WTC11 (cell line): ENCODE data around the gene ACBD5. TPM values are rescaled to one million over a fixed set of nuclear protein-coding genes. Genes with fewer than 3 reads are reported as not detected.

Experiments
- ATAC-seq: fragments of 200-7000 bp; cut with Tn5 transposase; 2 replicates; pipeline ENCODE4 v1.10.0; 2021; ENCODE audit warnings: mild to moderate bottlenecking, moderate library complexity
- CTCF ChIA-PET: fragments of 300-600 bp; sonication (Branson Sonifier 250); formaldehyde crosslinking; loops from one replicate; lab custom pipeline; 2021; ENCODE audit warnings: antibody characterized with exemption; lab: Charles Lee
- POLR2A ChIA-PET: fragments of 350-600 bp; sonication (Branson Sonifier 250); formaldehyde crosslinking; loops from one replicate; lab custom pipeline; 2021; ENCODE audit warnings: antibody characterized with exemption; lab: Charles Lee
- DNase-seq: peaks from one replicate; pipeline ENCODE4 v3.0.0; 2021; ENCODE audit warnings: low spot score
- H3K27ac Mint-ChIP-seq: 2 replicates; pipeline ENCODE4 v1.8.0; 2021; ENCODE audit warnings: mixed read lengths
- H3K27me3 Mint-ChIP-seq: 2 replicates; pipeline ENCODE4 v1.8.0; 2021; ENCODE audit warnings: low read depth, mild to moderate bottlenecking, moderate library complexity, mixed read lengths
- H3K36me3 Mint-ChIP-seq: 2 replicates; pipeline ENCODE4 v1.8.0; 2021; ENCODE audit warnings: mixed read lengths
- H3K4me1 Mint-ChIP-seq: 2 replicates; pipeline ENCODE4 v1.8.0; 2022; ENCODE audit warnings: mixed read lengths
- H3K4me3 Mint-ChIP-seq: 2 replicates; pipeline ENCODE4 v1.8.0; 2021; ENCODE audit warnings: mild to moderate bottlenecking, moderate library complexity, mixed read lengths
- H3K9me3 Mint-ChIP-seq: 2 replicates; pipeline ENCODE4 v1.8.0; 2021; ENCODE audit warnings: mixed read lengths
- CBFB ChIP-seq: sonication (generic); formaldehyde crosslinking; IDR thresholded peaks from 2 replicates; pipeline ENCODE4 v1.8.1; 2022; ENCODE audit warnings: mild to moderate bottlenecking, low read depth, missing genetic modification reagents
- ELF4 ChIP-seq: sonication (generic); formaldehyde crosslinking; IDR thresholded peaks from 2 replicates; pipeline ENCODE4 v1.8.1; 2022; ENCODE audit warnings: low read depth, mild to moderate bottlenecking, moderate library complexity, missing genetic modification reagents
- GRHL2 ChIP-seq: fragments of 250-450 bp; sonication (Bioruptor Pico); IDR thresholded peaks from 2 replicates; pipeline ENCODE4 v1.8.0; 2022; ENCODE audit warnings: mild to moderate bottlenecking, moderate library complexity; ENCODE audit not compliant: insufficient replicate concordance, severe bottlenecking
- IRF2 ChIP-seq: sonication (generic); formaldehyde crosslinking; IDR thresholded peaks from 2 replicates; pipeline ENCODE4 v1.8.0; 2022; ENCODE audit warnings: low read depth, missing genetic modification reagents, borderline replicate concordance
- MYBL2 ChIP-seq: sonication (generic); formaldehyde crosslinking; IDR thresholded peaks from 2 replicates; pipeline ENCODE4 v1.8.1; 2023; ENCODE audit warnings: mild to moderate bottlenecking, moderate library complexity, missing genetic modification reagents
- NFATC4 ChIP-seq: fragments of 250-450 bp; sonication (Bioruptor Pico); IDR thresholded peaks from 2 replicates; pipeline ENCODE4 v1.9.0; 2021; ENCODE audit warnings: mild to moderate bottlenecking
- NR1H2 ChIP-seq: sonication (generic); formaldehyde crosslinking; IDR thresholded peaks from 2 replicates; pipeline ENCODE4 v1.9.0; 2021; ENCODE audit warnings: mild to moderate bottlenecking, moderate library complexity, missing genetic modification reagents
- PRRX2 ChIP-seq: fragments of 250-450 bp; sonication (Bioruptor Pico); IDR thresholded peaks from 2 replicates; pipeline ENCODE4 v1.8.0; 2021; ENCODE audit warnings: mild to moderate bottlenecking
- RELA ChIP-seq: sonication (generic); formaldehyde crosslinking; IDR thresholded peaks from 2 replicates; pipeline ENCODE4 v1.8.1; 2022; ENCODE audit warnings: missing genetic modification reagents, mild to moderate bottlenecking, borderline replicate concordance
- ZNF219 ChIP-seq: sonication (generic); formaldehyde crosslinking; IDR thresholded peaks from 2 replicates; pipeline ENCODE4 v1.8.0; 2023; ENCODE audit warnings: missing genetic modification reagents, mild to moderate bottlenecking, borderline replicate concordance
- ZNF416 ChIP-seq: fragments of 250-450 bp; sonication (Bioruptor Pico); IDR thresholded peaks from 2 replicates; pipeline ENCODE4 v1.9.0; 2021; ENCODE audit warnings: mild to moderate bottlenecking, inconsistent platforms
- ZNF423 ChIP-seq: fragments of 250-450 bp; sonication (Bioruptor Pico); IDR thresholded peaks from 2 replicates; pipeline ENCODE4 v2.1.2; 2022; ENCODE audit warnings: mild to moderate bottlenecking, moderate library complexity
- total RNA-seq: library from RNA; stranded (reverse); gene quantifications from 3 replicates; pipeline ENCODE4 v1.2.3, GENCODE V29; 2021
- TF ChIP-seq, protein P1 (sequence below): sonication (generic); formaldehyde crosslinking; IDR thresholded peaks from 2 replicates; pipeline ENCODE4 v1.8.1; 2023; ENCODE audit warnings: mild to moderate bottlenecking, missing genetic modification reagents, moderate library complexity
- TF ChIP-seq, protein P2 (sequence below): sonication (generic); formaldehyde crosslinking; IDR thresholded peaks from 2 replicates; pipeline ENCODE4 v1.8.0; 2022; ENCODE audit warnings: mild to moderate bottlenecking, missing genetic modification reagents
- TF ChIP-seq, protein P3 (sequence below): sonication (generic); formaldehyde crosslinking; IDR thresholded peaks from 2 replicates; pipeline ENCODE4 v1.8.1; 2023; ENCODE audit warnings: mild to moderate bottlenecking, missing genetic modification reagents
- TF ChIP-seq, protein P4 (sequence below): fragments of 250-450 bp; sonication (Bioruptor Pico); conservative IDR thresholded peaks from 2 replicates; pipeline ENCODE4 v1.9.0; 2021; ENCODE audit warnings: mild to moderate bottlenecking
- TF ChIP-seq, protein P5 (sequence below): sonication (generic); formaldehyde crosslinking; IDR thresholded peaks from 2 replicates; pipeline ENCODE4 v1.8.1; 2023; ENCODE audit warnings: mild to moderate bottlenecking, moderate library complexity, missing genetic modification reagents
- TF ChIP-seq, protein P6 (sequence below): sonication (generic); formaldehyde crosslinking; IDR thresholded peaks from 2 replicates; pipeline ENCODE4 v1.8.1; 2022; ENCODE audit warnings: low read depth, missing genetic modification reagents, borderline replicate concordance
- TF ChIP-seq, protein P7 (sequence below): fragments of 250-450 bp; sonication (Bioruptor Pico); IDR thresholded peaks from 2 replicates; pipeline ENCODE4 v1.8.0; 2021; ENCODE audit warnings: mild to moderate bottlenecking
- TF ChIP-seq, protein P8 (sequence below): sonication (generic); formaldehyde crosslinking; IDR thresholded peaks from 2 replicates; pipeline ENCODE4 v1.8.0; 2023; ENCODE audit warnings: missing genetic modification reagents
- TF ChIP-seq, protein P9 (sequence below): sonication (generic); formaldehyde crosslinking; IDR thresholded peaks from 2 replicates; pipeline ENCODE4 v1.8.1; 2022; ENCODE audit warnings: mild to moderate bottlenecking, moderate library complexity, missing genetic modification reagents

The ACBD5 gene
- total RNA-seq, 1 experiment from 2014 or later, result 18.1 TPM

DNA sequence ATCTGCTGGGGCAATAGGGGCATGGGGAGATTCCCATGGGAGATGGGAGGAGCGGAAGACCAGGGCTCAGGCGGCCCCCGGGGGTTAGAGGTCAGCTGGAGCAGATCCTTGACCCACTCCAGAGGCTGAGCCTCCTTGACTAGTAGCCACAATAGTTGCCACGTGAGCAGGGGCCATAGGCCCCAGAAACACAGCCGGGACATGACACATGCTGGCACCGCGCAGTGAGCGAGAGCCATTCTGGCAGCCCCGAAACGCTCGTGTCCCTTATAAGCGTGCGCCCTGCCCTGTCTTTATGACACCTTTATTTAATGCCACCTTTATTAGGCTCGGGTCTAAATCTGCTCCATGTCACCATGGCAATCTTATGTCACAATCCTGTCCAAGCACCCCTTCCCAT is 11.0 kb upstream of the ACBD5 start (continued):
- TF ChIP-seq, protein P1, sequence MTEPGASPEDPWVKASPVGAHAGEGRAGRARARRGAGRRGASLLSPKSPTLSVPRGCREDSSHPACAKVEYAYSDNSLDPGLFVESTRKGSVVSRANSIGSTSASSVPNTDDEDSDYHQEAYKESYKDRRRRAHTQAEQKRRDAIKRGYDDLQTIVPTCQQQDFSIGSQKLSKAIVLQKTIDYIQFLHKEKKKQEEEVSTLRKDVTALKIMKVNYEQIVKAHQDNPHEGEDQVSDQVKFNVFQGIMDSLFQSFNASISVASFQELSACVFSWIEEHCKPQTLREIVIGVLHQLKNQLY (CRISPR knock-in tag), result no peak
- TF ChIP-seq, protein P2, sequence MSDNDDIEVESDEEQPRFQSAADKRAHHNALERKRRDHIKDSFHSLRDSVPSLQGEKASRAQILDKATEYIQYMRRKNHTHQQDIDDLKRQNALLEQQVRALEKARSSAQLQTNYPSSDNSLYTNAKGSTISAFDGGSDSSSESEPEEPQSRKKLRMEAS (CRISPR knock-in tag), result no peak
- TF ChIP-seq, protein P3, sequence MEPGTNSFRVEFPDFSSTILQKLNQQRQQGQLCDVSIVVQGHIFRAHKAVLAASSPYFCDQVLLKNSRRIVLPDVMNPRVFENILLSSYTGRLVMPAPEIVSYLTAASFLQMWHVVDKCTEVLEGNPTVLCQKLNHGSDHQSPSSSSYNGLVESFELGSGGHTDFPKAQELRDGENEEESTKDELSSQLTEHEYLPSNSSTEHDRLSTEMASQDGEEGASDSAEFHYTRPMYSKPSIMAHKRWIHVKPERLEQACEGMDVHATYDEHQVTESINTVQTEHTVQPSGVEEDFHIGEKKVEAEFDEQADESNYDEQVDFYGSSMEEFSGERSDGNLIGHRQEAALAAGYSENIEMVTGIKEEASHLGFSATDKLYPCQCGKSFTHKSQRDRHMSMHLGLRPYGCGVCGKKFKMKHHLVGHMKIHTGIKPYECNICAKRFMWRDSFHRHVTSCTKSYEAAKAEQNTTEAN (CRISPR knock-in tag), result no peak
- TF ChIP-seq, protein P4, sequence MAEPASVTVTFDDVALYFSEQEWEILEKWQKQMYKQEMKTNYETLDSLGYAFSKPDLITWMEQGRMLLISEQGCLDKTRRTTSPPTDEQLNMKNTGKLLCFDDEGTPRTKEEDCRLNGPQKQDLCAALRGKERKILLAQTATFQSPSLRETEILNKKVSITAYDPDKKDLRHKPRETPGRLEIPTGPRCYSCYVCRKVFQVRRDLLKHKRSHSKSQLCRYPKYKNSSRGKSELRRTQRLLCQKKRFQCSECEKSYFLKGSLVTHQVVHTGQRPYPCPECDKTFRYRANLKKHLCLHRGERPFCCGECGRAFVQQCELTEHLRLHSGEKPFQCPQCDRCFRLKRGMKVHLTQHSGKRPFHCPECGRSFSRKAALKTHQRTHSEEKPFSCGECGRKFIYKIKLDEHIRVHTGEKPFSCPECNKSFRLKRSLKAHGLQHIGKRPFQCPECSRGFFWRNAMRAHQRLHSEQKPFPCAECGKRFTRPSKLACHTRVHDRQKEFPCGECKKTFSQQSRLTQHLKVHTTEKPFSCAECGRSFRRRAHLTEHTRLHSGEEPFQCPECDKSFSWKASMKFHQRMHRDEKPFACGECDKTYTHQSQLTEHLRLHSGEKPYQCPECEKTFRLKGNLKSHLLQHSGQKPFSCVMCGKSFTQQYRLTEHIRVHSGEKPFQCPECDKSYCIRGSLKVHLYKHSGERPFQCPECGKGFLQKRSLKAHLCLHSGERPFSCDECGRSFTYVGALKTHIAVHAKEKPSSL (CRISPR knock-in tag), result no peak
- no peak for TF ChIP-seq NR1H2 (CRISPR knock-in tag)
- TF ChIP-seq, protein P5, sequence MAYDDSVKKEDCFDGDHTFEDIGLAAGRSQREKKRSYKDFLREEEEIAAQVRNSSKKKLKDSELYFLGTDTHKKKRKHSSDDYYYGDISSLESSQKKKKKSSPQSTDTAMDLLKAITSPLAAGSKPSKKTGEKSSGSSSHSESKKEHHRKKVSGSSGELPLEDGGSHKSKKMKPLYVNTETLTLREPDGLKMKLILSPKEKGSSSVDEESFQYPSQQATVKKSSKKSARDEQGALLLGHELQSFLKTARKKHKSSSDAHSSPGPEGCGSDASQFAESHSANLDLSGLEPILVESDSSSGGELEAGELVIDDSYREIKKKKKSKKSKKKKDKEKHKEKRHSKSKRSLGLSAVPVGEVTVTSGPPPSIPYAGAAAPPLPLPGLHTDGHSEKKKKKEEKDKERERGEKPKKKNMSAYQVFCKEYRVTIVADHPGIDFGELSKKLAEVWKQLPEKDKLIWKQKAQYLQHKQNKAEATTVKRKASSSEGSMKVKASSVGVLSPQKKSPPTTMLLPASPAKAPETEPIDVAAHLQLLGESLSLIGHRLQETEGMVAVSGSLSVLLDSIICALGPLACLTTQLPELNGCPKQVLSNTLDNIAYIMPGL (CRISPR knock-in tag), result no peak

DNA sequence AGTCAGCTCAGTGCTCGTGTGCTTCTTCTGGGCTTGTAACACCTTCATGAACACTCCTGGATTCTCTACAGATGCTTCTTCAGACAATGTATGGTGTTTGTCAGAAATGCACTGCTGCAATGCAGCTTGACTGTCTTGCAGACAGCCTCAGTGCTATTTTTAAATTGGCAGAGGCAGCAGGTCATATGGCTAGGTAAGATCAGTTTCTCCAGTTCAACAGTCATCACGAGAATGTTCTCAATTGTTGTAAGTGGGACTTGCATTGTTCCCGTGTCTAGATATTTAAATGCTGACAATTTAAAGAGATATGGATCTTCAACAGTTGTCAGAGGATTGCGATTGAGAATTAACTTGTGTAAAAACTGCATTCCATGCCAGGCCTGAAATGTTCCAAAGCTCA is 7.6 kb upstream of the ACBD5 start:
- peaks cover 20% of the 10 kb centered on the region for H3K36me3 Mint-ChIP-seq
- ChIA-PET CTCF (interaction anchor here (0.7 kb wide), 1 partner anchor 24 kb away, joined by 3 read pairs; no protein-coding TSS in a partner anchor), POLR2A (no interaction called here)
- H3K9me3 Mint-ChIP-seq, result peaks cover 22% of the 10 kb centered on the region
- no peak for TF ChIP-seq MYBL2
- no peak for TF ChIP-seq ZNF416
- no peak for TF ChIP-seq ZNF423 (CRISPR knock-in tag)
- TF ChIP-seq, protein P6, sequence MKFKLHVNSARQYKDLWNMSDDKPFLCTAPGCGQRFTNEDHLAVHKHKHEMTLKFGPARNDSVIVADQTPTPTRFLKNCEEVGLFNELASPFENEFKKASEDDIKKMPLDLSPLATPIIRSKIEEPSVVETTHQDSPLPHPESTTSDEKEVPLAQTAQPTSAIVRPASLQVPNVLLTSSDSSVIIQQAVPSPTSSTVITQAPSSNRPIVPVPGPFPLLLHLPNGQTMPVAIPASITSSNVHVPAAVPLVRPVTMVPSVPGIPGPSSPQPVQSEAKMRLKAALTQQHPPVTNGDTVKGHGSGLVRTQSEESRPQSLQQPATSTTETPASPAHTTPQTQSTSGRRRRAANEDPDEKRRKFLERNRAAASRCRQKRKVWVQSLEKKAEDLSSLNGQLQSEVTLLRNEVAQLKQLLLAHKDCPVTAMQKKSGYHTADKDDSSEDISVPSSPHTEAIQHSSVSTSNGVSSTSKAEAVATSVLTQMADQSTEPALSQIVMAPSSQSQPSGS (CRISPR knock-in tag), result no peak
- no peak for TF ChIP-seq PRRX2 (CRISPR knock-in tag)
- TF ChIP-seq RELA (CRISPR knock-in tag), result no peak
- TF ChIP-seq, protein P7, sequence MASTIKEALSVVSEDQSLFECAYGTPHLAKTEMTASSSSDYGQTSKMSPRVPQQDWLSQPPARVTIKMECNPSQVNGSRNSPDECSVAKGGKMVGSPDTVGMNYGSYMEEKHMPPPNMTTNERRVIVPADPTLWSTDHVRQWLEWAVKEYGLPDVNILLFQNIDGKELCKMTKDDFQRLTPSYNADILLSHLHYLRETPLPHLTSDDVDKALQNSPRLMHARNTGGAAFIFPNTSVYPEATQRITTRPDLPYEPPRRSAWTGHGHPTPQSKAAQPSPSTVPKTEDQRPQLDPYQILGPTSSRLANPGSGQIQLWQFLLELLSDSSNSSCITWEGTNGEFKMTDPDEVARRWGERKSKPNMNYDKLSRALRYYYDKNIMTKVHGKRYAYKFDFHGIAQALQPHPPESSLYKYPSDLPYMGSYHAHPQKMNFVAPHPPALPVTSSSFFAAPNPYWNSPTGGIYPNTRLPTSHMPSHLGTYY (CRISPR knock-in tag), result no peak
- no peak overlapping the region for H3K4me3 Mint-ChIP-seq
- peaks cover 19% of the 10 kb centered on the region for H3K4me1 Mint-ChIP-seq
- H3K27ac Mint-ChIP-seq, result no peak overlapping the region
- peaks cover 24% of the 10 kb centered on the region for H3K27me3 Mint-ChIP-seq
- ATAC-seq (no peak), DNase-seq (no peak)

DNA sequence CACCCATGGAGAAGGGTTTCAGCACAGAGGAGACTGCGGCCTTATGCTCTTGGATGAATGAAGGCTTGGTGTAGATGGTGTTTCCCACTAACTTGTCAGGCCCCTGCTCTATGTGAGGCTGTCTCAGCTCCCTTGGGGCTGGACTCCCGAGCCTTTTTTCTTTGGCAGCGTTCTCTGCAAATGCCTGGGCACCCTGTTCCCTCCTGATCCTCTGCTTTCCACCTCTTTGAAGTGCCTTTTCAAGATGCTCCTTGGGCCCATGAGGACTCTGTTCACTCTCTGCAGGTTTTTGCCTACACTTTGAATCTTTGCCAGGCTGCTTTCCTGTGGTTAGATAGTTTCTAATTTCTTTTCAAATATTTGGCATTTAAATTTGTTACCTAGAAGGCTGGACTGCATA is 6.8 kb upstream of the ACBD5 start:
- H3K4me3 Mint-ChIP-seq, result no peak overlapping the region
- no peak overlapping the region for H3K27ac Mint-ChIP-seq
- CTCF ChIA-PET, result no interaction called here
- H3K4me1 Mint-ChIP-seq, result peaks cover 25% of the 10 kb centered on the region
- POLR2A ChIA-PET, result interaction anchor here (0.6 kb wide), 1 partner anchor 69 kb away, joined by 3 read pairs; no protein-coding TSS in a partner anchor
- no peak for ATAC-seq
- H3K36me3 Mint-ChIP-seq, result peaks cover 20% of the 10 kb centered on the region
- H3K9me3 Mint-ChIP-seq, result peaks cover 22% of the 10 kb centered on the region
- no peak for DNase-seq
- H3K27me3 Mint-ChIP-seq, result peaks cover 24% of the 10 kb centered on the region
- TF ChIP-seq, protein P8, sequence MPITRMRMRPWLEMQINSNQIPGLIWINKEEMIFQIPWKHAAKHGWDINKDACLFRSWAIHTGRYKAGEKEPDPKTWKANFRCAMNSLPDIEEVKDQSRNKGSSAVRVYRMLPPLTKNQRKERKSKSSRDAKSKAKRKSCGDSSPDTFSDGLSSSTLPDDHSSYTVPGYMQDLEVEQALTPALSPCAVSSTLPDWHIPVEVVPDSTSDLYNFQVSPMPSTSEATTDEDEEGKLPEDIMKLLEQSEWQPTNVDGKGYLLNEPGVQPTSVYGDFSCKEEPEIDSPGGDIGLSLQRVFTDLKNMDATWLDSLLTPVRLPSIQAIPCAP (CRISPR knock-in tag), result no peak
- TF ChIP-seq GRHL2 (CRISPR knock-in tag) (no peak), ZNF219 (no peak), IRF2 (no peak), NFATC4 (CRISPR knock-in tag) (no peak), RELA (CRISPR knock-in tag) (no peak), CBFB (no peak), ELF4 (CRISPR knock-in tag) (no peak), ZNF416 (no peak)
- TF ChIP-seq, protein P7 (CRISPR knock-in tag), result no peak
- TF ChIP-seq, protein P9, sequence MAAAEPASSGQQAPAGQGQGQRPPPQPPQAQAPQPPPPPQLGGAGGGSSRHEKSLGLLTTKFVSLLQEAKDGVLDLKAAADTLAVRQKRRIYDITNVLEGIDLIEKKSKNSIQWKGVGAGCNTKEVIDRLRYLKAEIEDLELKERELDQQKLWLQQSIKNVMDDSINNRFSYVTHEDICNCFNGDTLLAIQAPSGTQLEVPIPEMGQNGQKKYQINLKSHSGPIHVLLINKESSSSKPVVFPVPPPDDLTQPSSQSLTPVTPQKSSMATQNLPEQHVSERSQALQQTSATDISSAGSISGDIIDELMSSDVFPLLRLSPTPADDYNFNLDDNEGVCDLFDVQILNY (CRISPR knock-in tag), result no peak
